ENCODE results near the gene ITGA3. TPM values are rescaled to one million over a fixed set of nuclear protein-coding genes. Genes with fewer than 3 reads are reported as not detected.

Gene ITGA3
- total RNA-seq, 1 experiment from 2014 or later = 22.5 TPM

DNA sequence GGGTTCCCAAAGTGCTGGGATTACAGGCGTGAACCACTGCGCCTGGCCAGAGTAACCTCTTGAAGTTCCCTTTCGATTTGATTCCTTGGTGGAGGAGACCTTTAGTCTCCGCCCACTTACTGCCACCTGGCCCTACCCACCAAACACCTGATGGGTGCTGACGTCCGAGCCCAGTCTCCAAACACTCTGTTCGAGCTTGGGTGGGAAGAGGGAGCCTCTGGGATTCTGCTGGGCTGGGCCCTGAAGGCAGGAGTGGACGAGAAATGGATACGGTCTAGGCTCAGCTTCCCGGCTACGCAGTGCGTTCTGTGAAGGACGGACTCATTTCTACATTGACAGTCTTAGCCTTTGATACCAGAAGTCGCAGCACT, 870 bp upstream of the ITGA3 start:
- Histone ChIP-seq H3K23me2 (ENCODE audit: insufficient read length, low read depth, low read length, poor library complexity, severe bottlenecking) (peaks cover 15% of the 10 kb centered on the region), H3K79me1 (ENCODE audit: insufficient read depth, low read depth, low read length, poor library complexity, severe bottlenecking) (no peaks in the 10 kb centered on the region), H4K91ac (ENCODE audit: insufficient read length, low read depth, low read length) (no peak overlapping the region), H2AK5ac (ENCODE audit: insufficient read length, low read length) (no peak overlapping the region), H3K14ac (ENCODE audit: insufficient read depth, low read length) (no peak overlapping the region), H2AFZ (ENCODE audit: low read length) (no peak overlapping the region), H3K23ac (ENCODE audit: insufficient read length, low read depth, low read length) (no peak overlapping the region), H3K27ac (ENCODE audit: insufficient read length, low read depth, low read length) (no peak overlapping the region), H2BK20ac (ENCODE audit: low read depth, low read length, poor library complexity, severe bottlenecking) (no peak overlapping the region), H4K20me1 (ENCODE audit: control insufficient read depth, insufficient read depth, insufficient read length) (no peaks in the 10 kb centered on the region), H2BK5ac (ENCODE audit: insufficient read length, low read length) (no peak overlapping the region), H3K9ac (ENCODE audit: extremely low read depth, insufficient read length, low read length) (peak overlapping the region; percentile 3), H3T11ph (ENCODE audit: low read length) (no peak overlapping the region), H4K5ac (ENCODE audit: insufficient read length, low read depth, low read length) (no peak overlapping the region), H3K79me2 (ENCODE audit: insufficient read depth, low read length) (no peaks in the 10 kb centered on the region), H2BK15ac (ENCODE audit: low read depth, low read length) (no peak overlapping the region), H2BK120ac (ENCODE audit: low read depth, low read length, poor library complexity, severe bottlenecking) (no peak overlapping the region), H3K4ac (ENCODE audit: low read depth, low read length) (no peak overlapping the region), H3K27me3 (ENCODE audit: insufficient read depth, low read length) (no peaks in the 10 kb centered on the region), H4K8ac (replicated peaks; ENCODE audit: insufficient read length, low read depth, low read length) (no peak overlapping the region), H3K4me2 (ENCODE audit: insufficient read depth, insufficient read length, low read length) (peak overlapping the region; percentile 89), H2BK12ac (ENCODE audit: insufficient read length, low read depth, low read length) (no peak overlapping the region), H3K4me1 (ENCODE audit: insufficient read depth, low read length) (peaks cover 17% of the 10 kb centered on the region), H3K9me3 (ENCODE audit: control insufficient read depth, low read depth, low read length) (no peaks in the 10 kb centered on the region), H3K56ac (ENCODE audit: insufficient read length, low read depth, low read length) (no peak overlapping the region), H3K18ac (ENCODE audit: insufficient read length, low read depth, low read length) (no peak overlapping the region)
- Mint-ChIP-seq H3K4me1 (peaks cover 56 to 59% of the 10 kb centered on the region in 2 experiments), H3K27me3 (ENCODE audit: low read depth) (peaks cover 22% of the 10 kb centered on the region), H3K27ac (peak overlapping the region in 2 of 3 experiments; percentile 88 to 97; a peak in 4 of 7 replicates), H3K9me3 (no peaks in the 10 kb centered on the region), H3K36me3 (ENCODE audit: insufficient read depth in 1 of 3, low read depth in 3 of 3) (no peaks in the 10 kb centered on the region; a peak in 1 of 7 replicates), H3K4me3 (peak overlapping the region; percentile 79 to 88)
- peak; percentile 91 for DNase-seq
- TF ChIP-seq, protein P1, sequence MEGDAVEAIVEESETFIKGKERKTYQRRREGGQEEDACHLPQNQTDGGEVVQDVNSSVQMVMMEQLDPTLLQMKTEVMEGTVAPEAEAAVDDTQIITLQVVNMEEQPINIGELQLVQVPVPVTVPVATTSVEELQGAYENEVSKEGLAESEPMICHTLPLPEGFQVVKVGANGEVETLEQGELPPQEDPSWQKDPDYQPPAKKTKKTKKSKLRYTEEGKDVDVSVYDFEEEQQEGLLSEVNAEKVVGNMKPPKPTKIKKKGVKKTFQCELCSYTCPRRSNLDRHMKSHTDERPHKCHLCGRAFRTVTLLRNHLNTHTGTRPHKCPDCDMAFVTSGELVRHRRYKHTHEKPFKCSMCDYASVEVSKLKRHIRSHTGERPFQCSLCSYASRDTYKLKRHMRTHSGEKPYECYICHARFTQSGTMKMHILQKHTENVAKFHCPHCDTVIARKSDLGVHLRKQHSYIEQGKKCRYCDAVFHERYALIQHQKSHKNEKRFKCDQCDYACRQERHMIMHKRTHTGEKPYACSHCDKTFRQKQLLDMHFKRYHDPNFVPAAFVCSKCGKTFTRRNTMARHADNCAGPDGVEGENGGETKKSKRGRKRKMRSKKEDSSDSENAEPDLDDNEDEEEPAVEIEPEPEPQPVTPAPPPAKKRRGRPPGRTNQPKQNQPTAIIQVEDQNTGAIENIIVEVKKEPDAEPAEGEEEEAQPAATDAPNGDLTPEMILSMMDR (conservative IDR thresholded peaks at IDR 0.05) = no peak
- whole genome bisulfite sequencing (ENCODE audit: extremely low coverage, insufficient read length, low lambda C conversion rate) = no CpG with 5 or more reads among the region's 14 CpGs
